NOMO-1 treated with DMSO at 0.1 percent for 48 hours (cell line): Measurements from ENCODE around the gene TMEM271.

Source experiments
- DNase-seq: peaks from one replicate; lab custom pipeline; 2025; ENCODE audit not compliant: unreplicated experiment; lab: John Stamatoyannopoulos, UW

TMEM271 gene

DNA sequence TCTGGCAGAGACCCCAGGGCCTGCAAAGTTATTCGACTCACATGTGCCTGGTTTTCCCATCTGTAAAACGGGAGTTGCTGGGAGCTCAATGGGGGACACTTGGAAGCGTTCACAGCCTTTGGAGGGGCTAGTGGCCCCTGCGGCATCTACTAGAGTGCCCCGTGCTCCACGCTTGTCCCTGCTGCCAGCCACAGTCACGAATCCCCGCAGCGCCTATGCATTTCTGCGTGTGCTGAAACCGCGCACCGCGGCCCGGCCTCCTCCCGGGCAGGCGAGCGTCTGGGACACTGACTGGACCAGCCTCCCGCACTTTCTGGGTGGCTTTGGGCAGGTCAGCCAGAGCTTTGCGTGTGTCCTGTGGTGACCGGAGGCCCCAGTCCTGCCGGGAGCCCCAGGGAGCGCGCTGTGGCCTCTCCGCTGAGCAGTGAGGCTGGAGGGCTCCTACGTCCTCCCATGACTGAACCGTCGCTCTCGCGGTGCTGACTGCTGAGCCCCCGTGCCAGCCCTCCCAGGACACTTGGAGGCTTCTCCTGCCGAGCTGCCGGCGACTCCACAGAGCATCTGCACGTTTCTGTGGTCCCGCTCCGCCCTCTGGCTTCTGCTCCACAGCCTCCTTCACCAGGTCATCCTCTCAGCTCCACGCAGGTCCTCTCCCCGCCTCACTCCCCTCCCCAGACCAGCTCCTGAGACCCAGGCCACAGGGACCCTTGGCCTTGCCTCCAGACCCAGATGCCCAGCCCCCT, 40.7 kb downstream of the TMEM271 start:
- no peak for DNase-seq

- DNase-seq: no peak
These were observed 41.4 kb downstream of the TMEM271 start for GRCh38 chr4:534576-535151.

- DNase-seq: no peak
These were observed 42.0 kb downstream of the TMEM271 start for GRCh38 chr4:534101-534575.

- DNase-seq: no peak
These were observed 42.6 kb downstream of the TMEM271 start for GRCh38 chr4:533318-534100.

GRCh38 chr4:532588-533317, 43.3 kb downstream of the TMEM271 start:
- no peak for DNase-seq

- no peak for DNase-seq
These were observed 44.2 kb downstream of the TMEM271 start for GRCh38 chr4:531721-532565.

DNA sequence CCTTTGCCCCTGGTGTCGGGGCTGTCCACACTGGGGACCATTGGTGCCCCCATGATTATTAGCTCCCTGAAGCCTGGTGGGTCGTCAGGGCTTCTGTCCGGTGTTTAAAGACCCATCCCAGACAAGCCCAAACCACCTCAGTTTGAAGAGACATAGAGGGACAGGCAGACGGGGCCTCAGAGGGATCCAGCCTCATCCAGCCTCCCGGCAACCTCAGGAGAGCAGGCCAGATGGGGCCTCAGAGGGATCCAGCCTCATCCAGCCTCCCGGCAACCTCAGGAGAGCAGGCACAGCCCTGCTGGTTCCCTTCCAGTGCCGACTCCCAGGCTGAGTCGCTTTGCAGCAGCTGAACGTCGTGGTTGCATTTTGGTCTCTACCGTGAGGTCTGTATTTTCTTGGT, 45.0 kb downstream of the TMEM271 start:
- no peak for DNase-seq

DNA sequence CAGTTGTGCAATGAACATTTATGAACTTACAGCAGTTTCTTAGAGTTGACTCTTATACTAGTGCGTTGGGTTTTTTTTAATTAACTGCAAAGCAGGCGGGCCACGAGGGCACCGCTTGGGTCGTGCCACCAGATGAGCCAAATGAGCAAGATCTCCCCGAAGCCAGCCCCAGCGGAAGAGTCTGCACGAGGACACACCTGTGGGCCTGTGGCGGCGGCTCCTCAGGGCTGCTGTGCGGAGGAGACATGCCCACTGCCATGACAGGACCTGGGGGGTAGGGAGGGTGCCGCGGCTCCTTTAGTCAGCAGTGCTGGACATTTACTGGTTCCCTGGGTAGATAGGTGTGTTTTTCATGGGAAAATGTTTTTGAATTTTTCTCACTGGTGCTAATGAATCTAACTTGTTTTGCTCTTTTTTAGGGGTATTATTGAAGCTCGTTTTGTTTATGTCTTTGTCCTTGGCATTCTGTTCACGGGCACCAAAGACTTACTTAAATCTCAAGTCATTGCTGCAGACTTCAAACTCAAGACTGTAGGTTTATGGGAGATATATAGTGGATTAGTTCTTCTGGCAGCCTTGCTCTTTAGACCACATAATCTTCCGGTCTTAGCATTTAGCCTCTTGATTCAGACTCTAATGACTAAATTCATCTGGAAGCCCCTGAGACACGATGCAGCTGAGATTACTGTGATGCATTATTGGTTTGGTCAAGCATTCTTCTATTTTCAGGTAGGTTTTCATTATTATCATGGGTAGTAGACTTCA, 45.9 kb downstream of the TMEM271 start:
- DNase-seq: no peak

DNA sequence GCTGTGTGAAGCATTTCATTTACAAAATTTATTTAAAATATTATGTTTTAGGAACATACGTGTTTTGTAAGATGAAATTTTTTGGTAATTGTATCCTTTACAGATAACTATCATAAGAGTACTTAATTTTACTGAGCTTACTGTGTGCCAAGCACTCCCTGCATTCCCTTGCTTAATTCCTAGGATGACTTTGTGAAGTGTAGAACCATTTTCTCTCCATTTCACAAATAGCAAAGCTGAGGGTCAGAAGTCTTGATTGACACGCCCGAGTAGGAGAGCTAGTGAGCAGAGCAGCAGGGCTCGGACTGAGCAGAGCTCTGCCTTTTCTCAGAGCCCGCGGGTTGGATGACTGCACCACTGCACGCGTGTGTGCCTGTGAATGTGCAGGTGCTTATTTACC, 46.5 kb downstream of the TMEM271 start:
- no peak for DNase-seq

DNA sequence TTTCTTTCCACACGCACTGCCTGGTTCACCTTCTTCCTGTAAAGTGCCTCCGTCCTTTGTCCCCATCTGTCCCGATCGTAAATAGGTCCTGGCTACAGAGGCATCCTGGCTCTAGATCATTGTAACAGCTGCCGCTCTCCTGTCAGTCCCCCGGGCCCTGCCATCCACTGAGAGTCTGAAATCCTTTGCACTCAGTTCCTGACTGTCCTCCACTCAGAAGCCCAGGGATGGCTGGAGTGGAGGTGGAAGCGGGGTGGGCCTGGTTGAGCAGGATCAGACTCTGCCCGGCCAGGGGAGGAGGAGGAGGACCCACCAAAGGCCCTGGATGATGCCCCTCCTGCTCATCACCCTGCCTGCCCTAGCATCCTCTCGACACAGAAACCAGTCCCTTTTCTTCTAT, 47.3 kb downstream of the TMEM271 start:
- DNase-seq: no peak

- DNase-seq: no peak
These were observed 47.8 kb downstream of the TMEM271 start for GRCh38 chr4:528296-528695.

DNA sequence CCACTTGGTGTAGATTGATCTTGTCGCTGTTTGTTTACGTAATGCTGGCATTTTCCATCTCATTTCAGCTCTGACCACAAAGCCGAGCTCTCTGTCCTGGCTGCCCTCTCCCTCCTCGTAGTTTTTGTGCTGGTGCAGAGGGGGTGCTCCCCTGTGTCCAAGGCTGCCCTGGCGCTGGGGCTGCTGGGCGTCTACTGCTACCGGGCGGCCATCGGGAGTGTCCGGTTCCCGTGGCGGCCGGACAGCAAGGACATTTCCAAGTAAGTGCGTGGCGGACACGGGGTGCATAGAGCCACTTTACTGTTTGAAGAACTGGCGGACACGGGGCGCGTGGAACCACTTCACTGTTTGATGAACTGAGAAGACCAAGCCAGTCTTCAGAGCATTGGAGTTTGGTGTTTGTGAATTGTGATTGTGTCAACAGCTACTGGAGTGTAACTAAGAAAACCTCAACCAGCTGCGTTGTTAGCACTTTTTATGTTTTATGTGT, 49.1 kb downstream of the TMEM271 start:
- DNase-seq: no peak

- DNase-seq: no peak
These were observed 49.7 kb downstream of the TMEM271 start for GRCh38 chr4:526189-526909.

GRCh38 chr4:525660-526059, 50.4 kb downstream of the TMEM271 start:
- no peak for DNase-seq

DNA sequence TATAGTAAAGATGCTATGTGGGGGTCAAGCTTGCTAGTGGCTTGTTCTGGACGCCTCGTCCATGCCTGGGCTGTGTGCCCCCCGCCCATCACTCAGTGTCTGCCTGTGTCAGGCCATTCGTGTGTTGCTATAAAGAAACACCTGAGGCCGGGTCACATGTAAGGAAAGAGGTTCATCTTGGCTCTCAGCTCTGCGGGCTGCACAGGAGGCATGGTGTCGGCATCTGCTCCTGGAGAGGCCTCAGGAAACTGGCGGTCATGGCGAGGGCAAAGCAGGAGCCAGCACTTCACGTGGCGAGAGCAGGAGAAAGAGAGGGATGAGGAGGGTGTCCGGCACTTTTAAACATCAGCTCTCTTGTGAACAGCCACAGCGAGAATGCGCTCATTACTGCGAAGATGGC, 51.9 kb downstream of the TMEM271 start:
- DNase-seq: no peak
